HG03442 (cell line): Measurements from ENCODE around the gene CHIT1.
"Not testable (repeated sequence)": the region's sequence is repeated elsewhere in the genome, so short reads cannot be mapped to it uniquely, and the experiment has no call there.

Experiments
- ATAC-seq: cut with Tn5 transposase; IDR thresholded peaks from one replicate; pipeline ENCODE4 v1.9.1; 2021; ENCODE audit warnings: mild to moderate bottlenecking, moderate library complexity; ENCODE audit not compliant: unreplicated experiment

Gene CHIT1

DNA sequence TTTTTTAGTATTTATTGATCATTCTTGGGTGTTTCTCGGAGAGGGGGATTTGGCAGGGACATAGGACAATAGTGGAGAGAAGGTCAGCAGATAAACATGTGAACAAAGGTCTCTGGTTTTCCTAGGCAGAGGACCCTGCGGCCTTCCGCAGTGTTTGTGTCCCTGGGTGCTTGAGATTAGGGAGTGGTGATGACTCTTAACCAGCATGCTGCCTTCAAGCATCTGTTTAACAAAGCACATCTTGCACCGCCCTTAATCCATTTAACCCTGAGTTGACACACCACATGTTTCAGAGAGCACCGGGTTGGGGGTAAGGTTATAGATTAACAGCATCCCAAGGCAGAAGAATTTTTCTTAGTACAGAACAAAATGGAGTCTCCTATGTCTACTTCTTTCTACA lies 36.7 kb upstream of the CHIT1 start:
- ATAC-seq, result not testable (repeated sequence)

GRCh38 chr1:203265541-203265940 lies 36.1 kb upstream of the CHIT1 start:
- no peak for ATAC-seq

- ATAC-seq, result no peak
These were observed 34.6 kb upstream of the CHIT1 start for GRCh38 chr1:203264052-203264501.

DNA sequence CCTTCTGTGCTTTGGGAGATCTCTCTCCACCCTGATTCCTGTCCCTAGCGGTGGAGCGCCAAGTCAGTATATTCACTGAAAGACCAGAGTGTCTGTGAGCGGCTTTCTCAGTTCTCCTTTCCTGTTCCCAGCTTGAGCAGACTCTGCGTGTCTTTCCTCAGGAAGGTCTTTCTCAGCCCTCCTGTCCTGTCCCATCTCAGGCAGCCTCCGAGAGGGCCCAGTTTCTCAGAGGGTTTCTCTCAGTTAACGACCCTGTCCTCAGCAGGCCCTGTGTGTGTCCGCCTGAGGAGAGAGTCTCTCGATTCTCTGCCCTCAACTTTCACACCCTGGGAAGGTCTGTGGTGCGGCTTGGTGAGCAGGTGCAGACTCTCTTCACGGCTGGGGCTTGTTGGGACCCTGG lies 34.0 kb upstream of the CHIT1 start:
- ATAC-seq, result no peak

- not testable (repeated sequence) for ATAC-seq
These were observed 27.2 kb upstream of the CHIT1 start for GRCh38 chr1:203256636-203257035.

DNA sequence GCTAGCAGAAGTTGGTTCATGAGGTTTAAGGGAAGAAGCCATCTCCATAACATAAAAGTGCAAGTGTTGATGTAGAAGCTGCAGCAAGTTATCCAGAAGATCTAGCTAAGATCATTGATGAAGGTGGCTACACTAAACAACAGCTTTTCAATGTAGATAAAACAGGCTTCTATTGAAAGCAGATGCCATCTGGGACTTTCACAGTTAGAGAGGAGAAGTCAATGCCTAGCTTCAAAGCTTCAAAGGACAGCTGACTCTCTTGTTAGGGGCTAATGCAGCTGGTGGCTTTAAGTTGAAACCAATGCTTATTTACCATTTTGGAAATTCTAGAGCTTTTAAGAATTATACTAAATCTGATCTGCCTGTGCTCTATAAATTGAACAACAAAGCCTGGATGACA lies 25.3 kb upstream of the CHIT1 start:
- not testable (repeated sequence) for ATAC-seq

GRCh38 chr1:203252678-203253077 lies 23.2 kb upstream of the CHIT1 start:
- no peak for ATAC-seq

DNA sequence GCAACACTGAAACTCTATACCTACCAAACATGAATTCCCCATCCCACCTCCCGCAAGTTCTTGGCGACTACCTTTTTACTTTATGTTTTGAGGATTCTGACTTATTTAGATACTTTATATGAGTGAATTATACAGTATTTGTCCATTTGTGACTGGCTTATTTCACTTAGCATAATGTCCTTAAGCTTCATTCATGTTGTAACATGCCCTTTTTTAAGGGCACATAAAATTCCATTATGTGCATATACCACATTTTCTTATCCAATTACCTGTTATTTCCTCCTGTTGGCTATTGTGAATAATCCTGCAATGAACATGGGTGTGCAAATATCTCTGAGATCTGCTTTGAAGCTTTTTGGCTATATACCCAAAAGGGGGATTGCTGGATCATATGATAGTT lies 22.0 kb upstream of the CHIT1 start:
- ATAC-seq, result no peak

- no peak for ATAC-seq
These were observed 21.4 kb upstream of the CHIT1 start for GRCh38 chr1:203250911-203251310.

GRCh38 chr1:203244776-203245175 lies 15.3 kb upstream of the CHIT1 start:
- no peak for ATAC-seq

GRCh38 chr1:203241708-203242107 lies 12.2 kb upstream of the CHIT1 start:
- ATAC-seq, result not testable (repeated sequence)

DNA sequence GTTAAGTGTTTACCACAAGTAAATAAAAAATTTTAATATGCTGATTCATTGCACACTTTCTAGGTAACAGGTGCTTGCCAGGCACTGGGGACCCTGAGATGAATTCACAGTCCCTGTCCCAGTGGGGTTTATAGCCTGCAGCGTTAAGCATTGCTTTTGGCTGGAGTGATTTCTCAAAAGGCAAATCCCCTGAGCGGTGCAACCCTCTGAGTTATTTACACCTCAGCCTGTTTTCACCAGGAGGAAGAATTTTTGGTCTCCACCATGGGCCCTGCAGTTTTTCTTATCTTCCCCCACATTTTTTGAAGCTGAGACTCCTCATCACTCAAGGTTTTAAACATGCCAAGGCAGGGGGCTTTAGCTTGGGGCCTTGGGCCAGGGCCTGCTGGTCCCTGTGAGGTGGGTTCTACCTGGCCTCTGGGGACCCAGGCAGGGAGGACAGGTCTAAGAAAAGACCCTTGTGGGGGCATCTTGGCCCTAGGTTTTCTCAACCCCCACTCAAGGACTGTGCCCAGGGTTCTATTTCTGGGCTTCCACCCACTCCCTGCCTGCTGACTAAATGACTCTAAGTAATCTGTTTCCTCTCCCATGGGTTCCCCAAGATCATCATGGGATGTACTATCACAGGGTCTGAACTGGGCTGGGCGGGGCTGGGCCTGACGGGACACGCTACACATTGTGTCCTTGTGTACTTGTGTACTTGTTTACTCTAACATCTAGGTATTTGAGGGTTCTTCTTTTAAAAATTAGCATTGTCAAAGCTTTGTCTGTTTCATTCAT lies 10.2 kb upstream of the CHIT1 start:
- no peak for ATAC-seq

DNA sequence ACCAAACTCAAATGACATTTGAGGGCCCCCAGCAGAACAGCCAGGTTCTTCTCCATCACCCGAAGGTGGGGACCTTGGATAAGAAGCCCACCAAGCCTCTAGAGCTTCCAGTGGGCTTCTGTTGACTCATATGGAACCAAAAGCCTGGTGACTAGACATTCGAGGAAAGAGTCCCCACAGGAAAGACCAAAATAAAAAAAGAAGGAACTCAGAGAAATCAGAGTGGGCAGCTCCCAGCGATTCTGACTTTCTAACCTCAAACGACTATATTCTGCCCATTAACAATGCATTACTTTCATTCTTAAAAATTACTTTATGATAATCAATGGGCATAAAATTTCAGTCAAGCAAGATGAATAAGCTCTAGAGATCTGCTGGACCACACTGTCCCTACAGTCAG lies 9.6 kb upstream of the CHIT1 start:
- no peak for ATAC-seq

DNA sequence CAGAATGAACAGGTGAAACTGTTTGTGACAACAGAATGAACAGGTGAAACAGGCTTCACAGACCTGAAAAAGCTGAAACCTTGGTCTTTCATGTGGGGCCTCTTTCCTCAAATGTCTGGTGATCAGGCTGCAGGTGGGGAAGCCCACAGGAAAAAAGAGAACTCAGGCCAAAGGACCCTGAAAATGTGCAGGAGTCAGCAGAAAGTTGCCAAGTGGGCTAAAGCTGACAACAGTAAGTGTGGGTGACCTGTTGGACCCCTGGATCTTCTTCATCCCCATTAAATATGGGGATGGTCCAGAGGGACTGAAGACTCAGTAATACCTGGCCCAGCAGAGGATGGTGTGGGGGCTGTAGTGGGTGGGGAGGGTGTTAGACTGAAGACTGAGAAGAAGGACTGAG lies 9.1 kb upstream of the CHIT1 start:
- ATAC-seq, result no peak

DNA sequence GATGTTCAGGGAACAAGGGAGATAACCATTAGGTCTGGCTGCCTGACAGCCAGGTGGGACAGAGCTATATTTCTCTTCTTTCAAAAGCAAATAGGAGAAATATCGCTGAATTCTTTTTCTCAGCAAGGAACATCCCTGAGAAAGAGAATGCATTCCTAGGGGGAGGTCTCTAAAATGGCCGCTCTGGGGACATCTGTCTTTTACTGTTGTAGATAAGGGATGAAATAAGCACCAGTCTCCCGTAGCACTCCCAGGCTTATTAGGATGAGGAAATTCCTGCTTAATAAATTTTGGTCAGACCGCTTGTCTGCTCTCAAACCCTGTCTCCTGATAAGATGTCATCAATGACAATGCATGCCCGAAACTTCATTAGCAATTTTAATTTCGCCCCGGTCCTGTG lies 5.4 kb upstream of the CHIT1 start:
- not testable (repeated sequence) for ATAC-seq

DNA sequence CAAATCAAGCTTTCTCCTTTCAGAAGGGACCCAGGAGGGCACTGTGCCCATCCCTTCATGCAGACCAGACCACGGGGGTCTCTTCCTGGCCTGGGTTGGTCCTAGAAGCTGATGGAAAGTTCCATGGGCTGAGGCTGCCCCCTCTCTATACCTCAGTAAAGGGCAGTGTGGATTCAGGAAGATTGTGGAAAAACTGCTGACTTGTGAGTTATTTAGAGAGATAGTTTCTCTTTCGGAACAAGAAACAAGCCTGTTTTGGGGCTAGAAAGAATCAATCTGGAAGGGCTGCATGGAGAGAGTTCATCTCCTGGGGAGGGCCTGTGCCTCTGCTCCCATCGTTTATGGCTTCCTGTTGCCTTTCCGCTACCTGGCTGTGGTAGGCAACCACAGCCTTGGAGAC lies 803 bp downstream of the CHIT1 start:
- no peak for ATAC-seq

GRCh38 chr1:203227371-203228083 lies 1.9 kb downstream of the CHIT1 start:
- no peak for ATAC-seq

- no peak for ATAC-seq
These were observed 4.4 kb downstream of the CHIT1 start for GRCh38 chr1:203225071-203225470.

GRCh38 chr1:203223012-203223775 lies 6.3 kb downstream of the CHIT1 start:
- no peak for ATAC-seq

GRCh38 chr1:203219934-203220333 lies 9.5 kb downstream of the CHIT1 start:
- ATAC-seq, result no peak

- ATAC-seq, result no peak
These were observed 10.3 kb downstream of the CHIT1 start for GRCh38 chr1:203219171-203219570.

DNA sequence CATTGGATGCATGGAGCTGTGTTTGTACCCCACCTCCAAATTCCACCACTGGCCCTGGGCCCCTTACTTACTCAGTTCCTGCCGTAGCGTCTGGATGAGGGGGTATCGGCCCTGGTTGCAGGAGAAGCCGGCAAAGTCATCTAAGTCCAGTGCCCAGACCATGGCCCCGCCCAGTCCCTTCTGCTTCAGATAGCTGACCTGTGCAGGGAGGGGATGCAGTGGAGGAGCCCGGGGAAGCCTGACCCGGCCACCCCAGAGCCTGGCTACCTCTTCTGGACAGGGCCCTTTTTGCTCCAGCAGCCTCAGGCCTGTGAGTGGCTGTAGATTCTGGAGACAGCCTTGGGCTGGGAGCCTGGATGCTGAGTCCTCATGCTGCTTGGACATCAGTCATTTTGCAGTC lies 11.8 kb downstream of the CHIT1 start:
- no peak for ATAC-seq
